IMR-90 (cell line): ENCODE measurements around the gene RPAP2.

Experiments
- CEBPB ChIP-seq: IDR thresholded peaks from 2 replicates; pipeline ENCODE4 v1.6.1; 2012; ENCODE audit warnings: low read depth, low read length, improper control_type of control experiment
- CHD1 ChIP-seq: IDR thresholded peaks from 2 replicates; pipeline ENCODE4 v1.6.1; 2012; ENCODE audit warnings: low read depth, low read length, improper control_type of control experiment
- MAZ ChIP-seq: IDR thresholded peaks from 2 replicates; pipeline ENCODE4 v1.6.1; 2012; ENCODE audit warnings: low read depth, mild to moderate bottlenecking, low read length, improper control_type of control experiment, moderate library complexity, borderline replicate concordance
- MXI1 ChIP-seq: IDR thresholded peaks from 2 replicates; pipeline ENCODE4 v1.6.1; 2012; ENCODE audit warnings: low read depth, mild to moderate bottlenecking, low read length, moderate library complexity, borderline replicate concordance
- POLR2A ChIP-seq: IDR thresholded peaks from 2 replicates; pipeline ENCODE4 v1.6.1; 2012; ENCODE audit warnings: mild to moderate bottlenecking, low read depth, low read length
- RAD21 ChIP-seq: IDR thresholded peaks from 2 replicates; pipeline ENCODE4 v1.6.1; 2012; ENCODE audit warnings: low read length, improper control_type of control experiment
- RCOR1 ChIP-seq: IDR thresholded peaks from 2 replicates; pipeline ENCODE4 v1.6.1; 2012; ENCODE audit warnings: mild to moderate bottlenecking, low read length, improper control_type of control experiment; ENCODE audit not compliant: insufficient replicate concordance
- RFX5 ChIP-seq: IDR thresholded peaks from 2 replicates; pipeline ENCODE4 v1.8.0; 2012; ENCODE audit warnings: low read depth, mild to moderate bottlenecking, low read length, moderate library complexity
- SMC3 ChIP-seq: fragments of 150-350 bp; IDR thresholded peaks from 2 replicates; pipeline ENCODE4 v1.6.1; 2016; ENCODE audit warnings: low read depth, mild to moderate bottlenecking, antibody characterized with exemption, low read length, moderate library complexity
- TF ChIP-seq, protein P1 (sequence below): conservative IDR thresholded peaks from 2 replicates; pipeline ENCODE4 v1.5.1; 2012; ENCODE audit warnings: mild to moderate bottlenecking, low read depth, low read length, improper control_type of control experiment
- TF ChIP-seq, protein P2 (sequence below): fragments of 150-350 bp; IDR thresholded peaks from 2 replicates; pipeline ENCODE4 v1.6.1; 2017; ENCODE audit warnings: mild to moderate bottlenecking, antibody characterized with exemption, low read length, low read depth
- TF ChIP-seq, protein P3 (sequence below): fragments of 150-350 bp; IDR thresholded peaks from 2 replicates; pipeline ENCODE4 v1.6.1; 2016; ENCODE audit warnings: low read depth, mild to moderate bottlenecking, low read length, moderate library complexity, borderline replicate concordance

DNA sequence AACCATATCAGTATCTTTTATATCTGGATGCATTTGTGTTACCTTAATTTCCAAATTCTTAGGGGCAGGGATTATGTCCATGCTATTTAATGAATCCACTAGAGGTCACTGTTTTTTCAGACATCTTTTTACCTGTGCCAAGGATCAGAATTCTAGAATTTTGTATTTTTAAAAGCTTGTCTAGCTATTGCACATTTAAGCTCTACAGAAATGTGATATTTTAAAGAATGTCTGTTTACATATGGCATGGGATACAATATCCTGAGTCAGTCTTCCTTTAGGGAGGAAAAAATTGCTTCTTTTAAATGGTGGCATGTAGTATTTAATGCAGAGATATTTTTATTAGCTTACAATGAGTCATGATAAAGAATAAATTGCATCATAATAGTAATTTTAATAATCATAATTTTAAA lies 11.3 kb downstream of the RPAP2 start:
- TF ChIP-seq MXI1 (no peak), CEBPB (no peak), RFX5 (no peak), RCOR1 (no peak), RAD21 (peak; percentile 64), POLR2A (no peak), SMC3 (peak; percentile 51), MAZ (no peak), CHD1 (no peak)
- TF ChIP-seq, protein P1, sequence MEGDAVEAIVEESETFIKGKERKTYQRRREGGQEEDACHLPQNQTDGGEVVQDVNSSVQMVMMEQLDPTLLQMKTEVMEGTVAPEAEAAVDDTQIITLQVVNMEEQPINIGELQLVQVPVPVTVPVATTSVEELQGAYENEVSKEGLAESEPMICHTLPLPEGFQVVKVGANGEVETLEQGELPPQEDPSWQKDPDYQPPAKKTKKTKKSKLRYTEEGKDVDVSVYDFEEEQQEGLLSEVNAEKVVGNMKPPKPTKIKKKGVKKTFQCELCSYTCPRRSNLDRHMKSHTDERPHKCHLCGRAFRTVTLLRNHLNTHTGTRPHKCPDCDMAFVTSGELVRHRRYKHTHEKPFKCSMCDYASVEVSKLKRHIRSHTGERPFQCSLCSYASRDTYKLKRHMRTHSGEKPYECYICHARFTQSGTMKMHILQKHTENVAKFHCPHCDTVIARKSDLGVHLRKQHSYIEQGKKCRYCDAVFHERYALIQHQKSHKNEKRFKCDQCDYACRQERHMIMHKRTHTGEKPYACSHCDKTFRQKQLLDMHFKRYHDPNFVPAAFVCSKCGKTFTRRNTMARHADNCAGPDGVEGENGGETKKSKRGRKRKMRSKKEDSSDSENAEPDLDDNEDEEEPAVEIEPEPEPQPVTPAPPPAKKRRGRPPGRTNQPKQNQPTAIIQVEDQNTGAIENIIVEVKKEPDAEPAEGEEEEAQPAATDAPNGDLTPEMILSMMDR = peak; percentile 65
- TF ChIP-seq, protein P2, sequence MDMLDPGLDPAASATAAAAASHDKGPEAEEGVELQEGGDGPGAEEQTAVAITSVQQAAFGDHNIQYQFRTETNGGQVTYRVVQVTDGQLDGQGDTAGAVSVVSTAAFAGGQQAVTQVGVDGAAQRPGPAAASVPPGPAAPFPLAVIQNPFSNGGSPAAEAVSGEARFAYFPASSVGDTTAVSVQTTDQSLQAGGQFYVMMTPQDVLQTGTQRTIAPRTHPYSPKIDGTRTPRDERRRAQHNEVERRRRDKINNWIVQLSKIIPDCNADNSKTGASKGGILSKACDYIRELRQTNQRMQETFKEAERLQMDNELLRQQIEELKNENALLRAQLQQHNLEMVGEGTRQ = no peak
- TF ChIP-seq, protein P3, sequence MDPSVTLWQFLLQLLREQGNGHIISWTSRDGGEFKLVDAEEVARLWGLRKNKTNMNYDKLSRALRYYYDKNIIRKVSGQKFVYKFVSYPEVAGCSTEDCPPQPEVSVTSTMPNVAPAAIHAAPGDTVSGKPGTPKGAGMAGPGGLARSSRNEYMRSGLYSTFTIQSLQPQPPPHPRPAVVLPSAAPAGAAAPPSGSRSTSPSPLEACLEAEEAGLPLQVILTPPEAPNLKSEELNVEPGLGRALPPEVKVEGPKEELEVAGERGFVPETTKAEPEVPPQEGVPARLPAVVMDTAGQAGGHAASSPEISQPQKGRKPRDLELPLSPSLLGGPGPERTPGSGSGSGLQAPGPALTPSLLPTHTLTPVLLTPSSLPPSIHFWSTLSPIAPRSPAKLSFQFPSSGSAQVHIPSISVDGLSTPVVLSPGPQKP = no peak
